ENCODE data around the gene SCN10A.

The SCN10A gene

DNA sequence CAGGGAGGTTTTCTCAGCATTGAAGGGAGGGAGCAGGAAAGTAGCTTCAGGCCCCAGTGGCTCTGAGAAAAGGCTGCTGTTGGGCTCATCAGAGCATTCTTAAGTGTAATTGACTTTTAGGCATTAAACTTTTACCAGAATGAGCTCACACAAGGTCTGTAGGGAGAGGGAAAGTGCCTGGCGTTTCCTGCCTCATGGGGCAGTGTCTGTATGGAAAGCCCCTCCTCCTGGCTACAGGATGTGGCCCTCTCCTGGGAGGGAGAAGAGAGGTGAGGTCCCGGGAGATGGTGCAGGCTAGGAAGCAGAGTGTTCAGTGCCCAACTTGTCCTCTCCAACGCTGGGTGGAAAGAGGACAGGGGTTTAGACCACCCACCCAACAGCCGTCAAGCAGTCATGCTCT, 21.3 kb upstream of the SCN10A start:
- Histone ChIP-seq H3K27me3 (replicated peaks; ENCODE audit: control insufficient read depth, insufficient read depth, low read length) (no peaks in the 10 kb centered on the region; the same call in none of the 2 replicates), H3K36me3 (ENCODE audit: control insufficient read depth, insufficient read depth, low read length) (no peaks in the 10 kb centered on the region), H3K4me3 (replicated peaks; ENCODE audit: low read depth, low read length) (no peak overlapping the region)
- TF ChIP-seq CTCF (IDR thresholded peaks at IDR 0.05; ENCODE audit: insufficient read depth, low read length, poor library complexity, severe bottlenecking), result no peak
- no peak for DNase-seq (ENCODE audit: extremely low read depth, insufficient read length)

GRCh38 chr3:38836561-38836960, 20.5 kb upstream of the SCN10A start:
- DNase-seq (ENCODE audit: extremely low read depth, insufficient read length), result no peak
- Histone ChIP-seq H3K27me3 (replicated peaks; ENCODE audit: control insufficient read depth, insufficient read depth, low read length) (no peaks in the 10 kb centered on the region; the same call in none of the 2 replicates), H3K4me3 (replicated peaks; ENCODE audit: low read depth, low read length) (no peak overlapping the region), H3K36me3 (ENCODE audit: control insufficient read depth, insufficient read depth, low read length) (no peaks in the 10 kb centered on the region)
- no peak for TF ChIP-seq CTCF (IDR thresholded peaks at IDR 0.05; ENCODE audit: insufficient read depth, low read length, poor library complexity, severe bottlenecking)

- no peaks in the 10 kb centered on the region; the same call in none of the 2 replicates for H3K27me3 ChIP-seq (replicated peaks; ENCODE audit: control insufficient read depth, insufficient read depth, low read length)
Measured at GRCh38 chr3:38835939-38836338, 19.9 kb upstream of the SCN10A start.

GRCh38 chr3:38834717-38835116, 18.7 kb upstream of the SCN10A start:
- no peak for DNase-seq (ENCODE audit: extremely low read depth, insufficient read length)
- TF ChIP-seq CTCF (IDR thresholded peaks at IDR 0.05; ENCODE audit: insufficient read depth, low read length, poor library complexity, severe bottlenecking), result no peak
- Histone ChIP-seq H3K27me3 (replicated peaks; ENCODE audit: control insufficient read depth, insufficient read depth, low read length) (no peaks in the 10 kb centered on the region; the same call in none of the 2 replicates), H3K4me3 (replicated peaks; ENCODE audit: low read depth, low read length) (no peak overlapping the region), H3K36me3 (ENCODE audit: control insufficient read depth, insufficient read depth, low read length) (no peaks in the 10 kb centered on the region)

More at GRCh38 chr3:38835939-38836338, 19.9 kb upstream of the SCN10A start:
- no peaks in the 10 kb centered on the region for H3K36me3 ChIP-seq (ENCODE audit: control insufficient read depth, insufficient read depth, low read length)
- no peak overlapping the region for H3K4me3 ChIP-seq (replicated peaks; ENCODE audit: low read depth, low read length)
- no peak for DNase-seq (ENCODE audit: extremely low read depth, insufficient read length)
- no peak for TF ChIP-seq CTCF (IDR thresholded peaks at IDR 0.05; ENCODE audit: insufficient read depth, low read length, poor library complexity, severe bottlenecking)

DNA sequence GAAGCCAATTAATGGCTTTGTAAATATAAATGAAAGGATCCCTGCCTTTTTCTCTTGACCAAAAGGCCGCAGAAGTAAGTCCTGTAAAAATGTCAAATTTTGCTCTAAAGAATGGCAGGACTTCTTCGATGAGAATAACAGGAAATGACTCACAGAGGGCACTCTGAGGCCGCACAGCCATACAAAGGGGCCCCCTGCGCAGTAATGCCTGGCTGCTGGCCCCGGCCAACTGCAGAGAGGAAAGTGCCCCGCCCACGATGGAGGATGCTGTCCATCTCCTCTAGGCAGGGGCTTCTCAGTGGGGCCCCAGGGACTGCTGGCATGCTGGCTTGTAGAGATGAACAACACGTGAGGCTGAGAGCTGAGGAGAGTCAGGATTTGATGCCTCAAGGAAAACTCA, 18.1 kb upstream of the SCN10A start:
- H3K4me3 ChIP-seq (replicated peaks; ENCODE audit: low read depth, low read length), result no peak overlapping the region
- TF ChIP-seq CTCF (IDR thresholded peaks at IDR 0.05; ENCODE audit: insufficient read depth, low read length, poor library complexity, severe bottlenecking), result no peak
- no peaks in the 10 kb centered on the region; the same call in none of the 2 replicates for H3K27me3 ChIP-seq (replicated peaks; ENCODE audit: control insufficient read depth, insufficient read depth, low read length)
- no peaks in the 10 kb centered on the region for H3K36me3 ChIP-seq (ENCODE audit: control insufficient read depth, insufficient read depth, low read length)
- DNase-seq (ENCODE audit: extremely low read depth, insufficient read length), result no peak

- H3K4me3 ChIP-seq (replicated peaks; ENCODE audit: low read depth, low read length), result no peak overlapping the region
- no peaks in the 10 kb centered on the region; the same call in 1 of the 2 replicates for H3K27me3 ChIP-seq (replicated peaks; ENCODE audit: control insufficient read depth, insufficient read depth, low read length)
- H3K36me3 ChIP-seq (ENCODE audit: control insufficient read depth, insufficient read depth, low read length), result no peaks in the 10 kb centered on the region
- DNase-seq (ENCODE audit: extremely low read depth, insufficient read length), result no peak
- no peak for TF ChIP-seq CTCF (IDR thresholded peaks at IDR 0.05; ENCODE audit: insufficient read depth, low read length, poor library complexity, severe bottlenecking)
Measured at GRCh38 chr3:38829404-38829803, 13.4 kb upstream of the SCN10A start.
